ENCODE results near the gene ZBTB20. TPM values are rescaled to one million over a fixed set of nuclear protein-coding genes. Genes with fewer than 3 reads are reported as not detected.
A peak's percentile ranks its signal among the peaks of the same experiment; 100 is the strongest.

The ZBTB20 gene
- total and polyA plus RNA-seq, 5 donors from 2014 or later, result 10.1 to 58.2 (median 13.2) TPM

DNA sequence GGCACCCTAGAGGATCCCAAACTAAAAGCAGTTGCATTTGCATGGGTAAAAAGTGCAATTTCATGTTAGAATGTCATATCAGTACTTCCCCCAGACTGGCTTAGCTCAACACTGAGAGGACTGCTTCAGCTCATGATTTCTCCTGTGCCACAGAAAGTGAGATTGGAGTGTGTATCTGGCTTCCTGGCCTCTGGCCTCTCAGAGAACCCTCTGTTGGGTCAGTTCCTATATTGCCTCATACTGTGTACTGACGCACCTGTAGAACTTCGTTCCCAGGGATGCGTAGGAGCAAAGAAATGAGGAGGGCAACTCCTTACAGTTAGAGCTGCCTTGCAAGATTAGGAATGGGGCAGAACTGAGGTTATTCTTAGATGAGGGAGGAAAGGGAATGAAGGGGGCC lies 512.5 kb downstream of the ZBTB20 start:
- H3K36me3 Mint-ChIP-seq, result peaks cover 17% of the 10 kb centered on the region

DNA sequence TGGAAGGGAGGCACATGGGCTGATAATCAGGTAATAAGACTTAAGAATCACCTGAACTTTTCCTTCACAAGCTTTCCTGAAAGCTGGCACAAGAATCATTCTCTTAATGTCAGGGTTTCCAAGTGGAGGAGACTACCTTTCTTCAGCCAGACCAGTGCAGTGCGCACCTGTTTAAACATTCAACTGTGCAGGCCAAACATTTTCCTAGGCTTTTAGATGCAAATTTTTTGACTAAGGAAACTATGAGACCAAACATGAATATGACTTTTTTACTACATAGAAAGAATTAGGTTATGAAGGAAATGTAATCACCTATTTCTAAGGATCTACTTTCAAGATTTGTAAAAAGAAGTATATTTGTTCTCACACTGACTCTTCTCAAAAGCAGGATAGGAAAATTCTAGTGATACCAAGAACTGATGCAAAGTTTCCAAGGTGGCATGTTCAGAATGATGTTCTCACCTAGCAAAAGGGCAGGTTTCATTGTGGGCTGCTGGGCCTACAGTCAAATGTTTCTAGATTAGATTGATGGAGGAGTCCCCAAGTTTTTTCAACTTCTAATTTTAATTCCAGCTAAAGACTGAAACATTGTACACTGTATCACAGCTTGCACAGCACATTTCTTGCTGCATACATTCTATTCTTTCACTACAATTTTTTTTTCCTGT lies 514.2 kb downstream of the ZBTB20 start:
- no peaks in the 10 kb centered on the region for H3K36me3 ChIP-seq (ENCODE audit: control insufficient read depth, insufficient read depth, low read length)
- H3K27me3 Mint-ChIP-seq, result no peaks in the 10 kb centered on the region
- H3K4me1 Mint-ChIP-seq, result peaks cover 0 to 7% (median 3%) of the 10 kb centered on the region in 4 donors
- H3K4me3 Mint-ChIP-seq, result no peak overlapping the region
- H3K9me3 Mint-ChIP-seq, result peaks cover 0 to 16% (median 8%) of the 10 kb centered on the region in 7 donors
- no peak overlapping the region for H3K4me3 ChIP-seq (ENCODE audit: low read depth, low read length)
- no peak overlapping the region for H3K27ac ChIP-seq (ENCODE audit: insufficient read depth, low read length, poor library complexity, severe bottlenecking)
- ATAC-seq (ENCODE audit: low read depth in 2 of 2) (no peak), DNase-seq (no peak)
- H3K27me3 ChIP-seq (ENCODE audit: control insufficient read depth, insufficient read depth, low read length), result no peaks in the 10 kb centered on the region
- H3K27ac Mint-ChIP-seq, result no peak overlapping the region
- peaks cover 21% of the 10 kb centered on the region for H3K36me3 Mint-ChIP-seq
- H3K4me1 ChIP-seq (ENCODE audit: control insufficient read depth, insufficient read depth, low read length, poor library complexity, severe bottlenecking), result no peaks in the 10 kb centered on the region
- H3K9me3 ChIP-seq (ENCODE audit: control insufficient read depth in 2 of 2, low read length in 2 of 2), result peaks cover 7 to 17% of the 10 kb centered on the region in 2 experiments

More for the DNA sequence above, 512.5 kb downstream of the ZBTB20 start:
- DNase-seq, result no peak
- Histone ChIP-seq H3K4me1 (ENCODE audit: control insufficient read depth, insufficient read depth, low read length, poor library complexity, severe bottlenecking) (no peaks in the 10 kb centered on the region), H3K27me3 (ENCODE audit: control insufficient read depth, insufficient read depth, low read length) (no peaks in the 10 kb centered on the region), H3K27ac (ENCODE audit: insufficient read depth, low read length, poor library complexity, severe bottlenecking) (no peak overlapping the region), H3K9me3 (ENCODE audit: control insufficient read depth in 2 of 2, low read length in 2 of 2) (peaks cover 7 to 17% of the 10 kb centered on the region in 2 experiments), H3K36me3 (ENCODE audit: control insufficient read depth, insufficient read depth, low read length) (no peaks in the 10 kb centered on the region), H3K4me3 (ENCODE audit: low read depth, low read length) (no peak overlapping the region)
- Mint-ChIP-seq H3K27me3 (no peaks in the 10 kb centered on the region), H3K4me3 (no peak overlapping the region), H3K4me1 (peaks cover 0 to 7% (median 2%) of the 10 kb centered on the region in 4 donors), H3K9me3 (peaks cover 0 to 16% (median 12%) of the 10 kb centered on the region in 7 donors), H3K27ac (no peak overlapping the region)
- ATAC-seq (ENCODE audit: low read depth in 2 of 2), result no peak

DNA sequence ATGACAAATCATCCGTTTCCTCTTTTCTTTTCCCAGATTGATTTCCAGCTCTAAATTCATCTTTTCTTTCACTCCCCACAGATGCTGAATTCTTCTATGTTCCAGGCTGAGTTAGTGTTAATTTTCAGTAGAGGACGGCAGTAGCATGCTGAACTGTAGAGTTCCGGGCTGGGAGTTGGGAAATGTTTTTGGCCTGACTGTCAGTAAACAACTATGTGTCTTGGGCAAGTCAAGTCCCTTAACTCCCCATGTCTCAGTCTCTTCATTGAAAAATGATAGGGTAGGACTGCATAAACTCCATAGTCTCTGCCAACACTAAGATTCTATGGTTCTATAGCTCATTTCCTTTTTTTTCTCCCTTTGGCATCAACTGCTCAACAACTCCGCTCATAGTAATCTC lies 519.3 kb downstream of the ZBTB20 start:
- ATAC-seq (ENCODE audit: low read depth in 2 of 2) (no peak), DNase-seq (no peak)
- H3K27ac ChIP-seq (ENCODE audit: insufficient read depth, low read length, poor library complexity, severe bottlenecking), result no peak overlapping the region
- peaks cover 0 to 2% (median 0%) of the 10 kb centered on the region in 7 donors for H3K9me3 Mint-ChIP-seq
- no peak overlapping the region for H3K4me3 ChIP-seq (ENCODE audit: low read depth, low read length)
- no peaks in the 10 kb centered on the region for H3K36me3 ChIP-seq (ENCODE audit: control insufficient read depth, insufficient read depth, low read length)
- H3K9me3 ChIP-seq (ENCODE audit: control insufficient read depth in 2 of 2, low read length in 2 of 2), result no peaks in the 10 kb centered on the region
- peaks cover 32% of the 10 kb centered on the region for H3K36me3 Mint-ChIP-seq
- H3K27me3 ChIP-seq (ENCODE audit: control insufficient read depth, insufficient read depth, low read length), result no peaks in the 10 kb centered on the region
- H3K27me3 Mint-ChIP-seq, result no peaks in the 10 kb centered on the region
- peaks cover 0 to 17% (median 3%) of the 10 kb centered on the region in 4 donors for H3K4me1 Mint-ChIP-seq
- no peaks in the 10 kb centered on the region for H3K4me1 ChIP-seq (ENCODE audit: control insufficient read depth, insufficient read depth, low read length, poor library complexity, severe bottlenecking)
- H3K27ac Mint-ChIP-seq, result peak overlapping the region in 1 of 3 donors; percentile 21
- no peak overlapping the region for H3K4me3 Mint-ChIP-seq

DNA sequence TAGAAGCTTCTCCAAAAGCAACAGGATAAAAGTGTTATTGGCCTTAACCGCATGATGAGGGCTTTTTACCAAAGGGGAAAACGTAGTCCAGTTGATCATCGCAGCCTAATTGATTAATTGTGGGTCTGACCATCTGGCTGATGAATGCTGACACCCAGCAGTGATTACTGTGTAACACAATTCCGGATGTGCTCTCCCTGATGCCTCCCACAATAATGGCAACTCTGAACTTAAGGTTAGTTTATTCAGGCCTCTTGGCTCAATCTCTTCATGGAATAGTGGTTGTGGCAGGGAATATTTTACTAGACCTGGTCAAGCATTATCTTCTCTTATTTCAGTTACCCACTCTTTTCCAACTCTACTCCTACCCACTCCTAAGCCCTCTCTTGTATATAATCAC lies 520.3 kb downstream of the ZBTB20 start:
- H3K4me3 Mint-ChIP-seq, result no peak overlapping the region
- DNase-seq (no peak), ATAC-seq (ENCODE audit: low read depth in 2 of 2) (no peak)
- peaks cover 32% of the 10 kb centered on the region for H3K36me3 Mint-ChIP-seq
- H3K9me3 Mint-ChIP-seq, result peaks cover 0 to 1% (median 0%) of the 10 kb centered on the region in 7 donors
- no peaks in the 10 kb centered on the region for H3K27me3 Mint-ChIP-seq
- Histone ChIP-seq H3K4me1 (ENCODE audit: control insufficient read depth, insufficient read depth, low read length, poor library complexity, severe bottlenecking) (no peaks in the 10 kb centered on the region), H3K27ac (ENCODE audit: insufficient read depth, low read length, poor library complexity, severe bottlenecking) (no peak overlapping the region), H3K27me3 (ENCODE audit: control insufficient read depth, insufficient read depth, low read length) (no peaks in the 10 kb centered on the region), H3K4me3 (ENCODE audit: low read depth, low read length) (no peak overlapping the region), H3K36me3 (ENCODE audit: control insufficient read depth, insufficient read depth, low read length) (no peaks in the 10 kb centered on the region), H3K9me3 (ENCODE audit: control insufficient read depth in 2 of 2, low read length in 2 of 2) (no peaks in the 10 kb centered on the region)
- peaks cover 0 to 17% (median 3%) of the 10 kb centered on the region in 4 donors for H3K4me1 Mint-ChIP-seq
- no peak overlapping the region for H3K27ac Mint-ChIP-seq

DNA sequence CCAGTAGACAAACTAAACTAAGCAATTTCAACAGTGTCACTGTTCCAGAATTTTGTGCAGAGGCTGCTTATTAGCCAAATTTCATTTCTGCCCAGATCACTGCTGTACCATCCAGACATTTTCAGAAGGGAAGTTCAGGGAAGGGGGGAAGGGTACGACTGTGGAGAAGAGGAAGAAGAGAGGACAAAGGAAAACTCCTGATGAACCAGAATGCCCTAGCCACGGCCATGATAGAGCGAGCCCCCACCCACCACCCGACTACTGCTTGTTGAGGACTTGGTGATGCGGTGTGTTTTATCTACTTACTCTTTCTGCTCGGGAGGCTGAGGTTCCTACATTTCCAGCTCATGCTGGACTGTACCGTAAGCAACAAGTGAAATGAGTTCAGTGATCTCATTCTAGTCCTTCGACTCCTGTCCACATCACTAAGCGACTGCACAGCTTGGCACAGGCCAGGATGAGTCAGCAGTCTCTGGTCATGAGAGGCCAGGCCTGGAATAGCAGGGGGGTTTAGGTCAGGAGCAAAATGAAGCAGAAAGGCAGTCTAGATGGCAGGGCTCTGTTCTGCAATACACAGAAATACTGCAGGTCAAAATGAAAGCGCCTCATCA lies 522.4 kb downstream of the ZBTB20 start:
- H3K9me3 Mint-ChIP-seq, result no peaks in the 10 kb centered on the region
- ATAC-seq (ENCODE audit: low read depth in 2 of 2), result no peak

DNA sequence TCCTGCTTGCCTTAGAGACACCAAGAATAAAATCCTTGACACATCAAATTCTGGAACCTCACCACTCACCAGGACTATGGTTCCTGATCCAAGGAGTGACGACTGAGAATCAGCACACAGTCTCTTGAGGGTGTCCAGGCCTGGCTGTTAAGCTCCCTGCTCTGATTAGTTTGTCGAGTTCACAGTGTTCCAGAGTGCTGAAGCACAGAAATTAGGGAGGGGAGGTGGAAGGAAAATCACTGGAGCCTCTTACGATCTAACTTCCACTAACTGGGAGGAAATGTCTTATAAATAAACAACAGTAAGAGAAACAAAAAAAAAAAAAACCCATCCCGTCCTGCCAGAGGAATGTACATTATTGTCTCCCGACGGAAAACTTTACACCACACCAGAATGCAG lies 523.0 kb downstream of the ZBTB20 start:
- ATAC-seq (ENCODE audit: low read depth in 2 of 2) (no peak), DNase-seq (no peak)
- Histone ChIP-seq H3K27ac (ENCODE audit: insufficient read depth, low read length, poor library complexity, severe bottlenecking) (no peak overlapping the region), H3K36me3 (ENCODE audit: control insufficient read depth, insufficient read depth, low read length) (no peaks in the 10 kb centered on the region), H3K4me3 (ENCODE audit: low read depth, low read length) (no peak overlapping the region), H3K27me3 (ENCODE audit: control insufficient read depth, insufficient read depth, low read length) (no peaks in the 10 kb centered on the region), H3K4me1 (ENCODE audit: control insufficient read depth, insufficient read depth, low read length, poor library complexity, severe bottlenecking) (no peaks in the 10 kb centered on the region), H3K9me3 (ENCODE audit: control insufficient read depth in 2 of 2, low read length in 2 of 2) (no peaks in the 10 kb centered on the region)
- H3K27ac Mint-ChIP-seq, result no peak overlapping the region
- no peak overlapping the region for H3K4me3 Mint-ChIP-seq
- no peaks in the 10 kb centered on the region for H3K27me3 Mint-ChIP-seq
- H3K4me1 Mint-ChIP-seq, result peaks cover 0 to 20% (median 1%) of the 10 kb centered on the region in 4 donors
- no peaks in the 10 kb centered on the region for H3K9me3 Mint-ChIP-seq
- peaks cover 32% of the 10 kb centered on the region for H3K36me3 Mint-ChIP-seq

More for the DNA sequence above, 522.4 kb downstream of the ZBTB20 start:
- Mint-ChIP-seq H3K4me1 (peaks cover 0 to 20% (median 1%) of the 10 kb centered on the region in 4 donors), H3K27ac (peak overlapping the region in 1 of 3 donors; percentile 71), H3K36me3 (peaks cover 32% of the 10 kb centered on the region), H3K4me3 (no peak overlapping the region), H3K27me3 (no peaks in the 10 kb centered on the region)
- Histone ChIP-seq H3K4me1 (ENCODE audit: control insufficient read depth, insufficient read depth, low read length, poor library complexity, severe bottlenecking) (no peaks in the 10 kb centered on the region), H3K4me3 (ENCODE audit: low read depth, low read length) (no peak overlapping the region), H3K27me3 (ENCODE audit: control insufficient read depth, insufficient read depth, low read length) (no peaks in the 10 kb centered on the region), H3K9me3 (ENCODE audit: control insufficient read depth in 2 of 2, low read length in 2 of 2) (no peaks in the 10 kb centered on the region), H3K36me3 (ENCODE audit: control insufficient read depth, insufficient read depth, low read length) (no peaks in the 10 kb centered on the region), H3K27ac (ENCODE audit: insufficient read depth, low read length, poor library complexity, severe bottlenecking) (no peak overlapping the region)
- DNase-seq, result no peak

DNA sequence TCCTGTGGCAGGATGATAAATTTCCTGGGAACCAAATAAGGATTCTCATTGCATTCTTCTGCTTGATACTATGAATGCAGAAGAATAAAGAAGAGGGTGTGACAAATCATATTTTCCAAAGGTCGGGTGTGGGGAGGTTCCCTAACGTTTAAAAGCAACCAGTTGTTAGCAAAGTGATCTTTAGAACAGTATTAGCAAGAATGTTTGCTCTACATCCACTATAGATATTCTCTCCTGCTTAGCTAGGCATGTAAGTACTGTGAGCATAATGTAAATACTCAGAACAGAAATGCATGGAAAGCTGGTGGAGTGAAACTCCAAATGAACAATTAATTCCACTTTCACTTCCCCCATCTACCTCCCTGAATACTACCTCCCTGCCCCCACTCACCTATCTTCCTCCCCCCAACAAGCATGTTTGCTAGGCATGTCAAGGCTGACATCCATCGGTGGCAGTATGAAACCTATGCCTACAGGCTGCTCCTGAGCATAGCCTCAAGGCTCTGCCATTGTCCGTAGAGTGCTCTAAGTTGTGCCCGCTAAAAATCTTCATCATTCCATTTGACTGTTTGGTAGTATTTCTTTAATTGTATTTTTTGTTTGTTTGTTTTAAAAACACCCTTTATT lies 523.6 kb downstream of the ZBTB20 start:
- Mint-ChIP-seq H3K4me1 (peaks cover 0 to 20% (median 1%) of the 10 kb centered on the region in 4 donors), H3K4me3 (no peak overlapping the region), H3K27ac (no peak overlapping the region), H3K9me3 (no peaks in the 10 kb centered on the region), H3K27me3 (no peaks in the 10 kb centered on the region), H3K36me3 (peaks cover 31% of the 10 kb centered on the region)
- Histone ChIP-seq H3K36me3 (ENCODE audit: control insufficient read depth, insufficient read depth, low read length) (no peaks in the 10 kb centered on the region), H3K4me3 (ENCODE audit: low read depth, low read length) (no peak overlapping the region), H3K9me3 (ENCODE audit: control insufficient read depth in 2 of 2, low read length in 2 of 2) (no peaks in the 10 kb centered on the region), H3K4me1 (ENCODE audit: control insufficient read depth, insufficient read depth, low read length, poor library complexity, severe bottlenecking) (no peaks in the 10 kb centered on the region), H3K27ac (ENCODE audit: insufficient read depth, low read length, poor library complexity, severe bottlenecking) (no peak overlapping the region), H3K27me3 (ENCODE audit: control insufficient read depth, insufficient read depth, low read length) (no peaks in the 10 kb centered on the region)
- no peak for ATAC-seq (ENCODE audit: low read depth in 2 of 2)
- no peak for DNase-seq

All from CD4-positive, CD25-positive, alpha-beta regulatory T cell (primary cell).